ENCODE measurements around the gene ZNF433. TPM values are rescaled to one million over a fixed set of nuclear protein-coding genes. Genes with fewer than 3 reads are reported as not detected.
A peak's percentile ranks its signal among the peaks of the same experiment; 100 is the strongest.

The ZNF433 gene
- polyA plus RNA-seq, 1 of the 3 experiments (the other 2 are of a cell fraction): 1.9 TPM

DNA sequence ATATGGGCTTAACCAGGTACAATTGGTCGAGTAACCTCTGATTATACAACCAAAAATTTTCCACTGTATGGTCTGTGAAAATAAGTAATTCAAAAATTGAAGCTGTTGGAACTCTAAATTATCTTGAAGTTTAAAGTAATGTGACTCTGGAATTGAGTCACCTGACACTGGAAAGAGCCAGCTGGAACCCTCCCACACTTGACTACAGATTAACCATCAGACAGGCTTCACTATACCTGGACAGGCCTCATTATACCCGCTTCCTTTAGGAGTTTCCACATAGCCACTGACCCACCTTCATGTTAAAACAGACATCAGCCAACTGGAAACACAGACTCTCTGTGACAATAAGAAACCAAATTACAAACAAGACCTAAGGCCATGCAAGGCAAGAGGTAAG, 1.3 kb downstream of the ZNF433 start:
- no peaks in the 10 kb centered on the region for H3K9me3 ChIP-seq
- no peak overlapping the region for H3K9ac ChIP-seq
- POLR2A ChIA-PET: interaction anchor here (1.9 to 2.3 kb wide), 2 partner anchors 18 to 106 kb away, joined by 8 to 23 read pairs; partner anchors contain the start of genes ZNF20 and ZNF878
- no peak overlapping the region for H2AFZ ChIP-seq (ENCODE audit: low read depth)
- H3K27ac ChIP-seq (ENCODE audit: low read depth in 2 of 2, low read length in 1 of 2): no peak overlapping the region
- peaks cover 0 to 3% of the 10 kb centered on the region in 2 experiments; a peak in 1 of 4 replicates for H3K4me1 ChIP-seq (ENCODE audit: control insufficient read depth in 1 of 2, insufficient read depth in 2 of 2, low read depth in 1 of 2, low read length in 1 of 2)
- no peaks in the 10 kb centered on the region for H3F3A ChIP-seq (replicated peaks; ENCODE audit: insufficient read depth)
- TF ChIP-seq, protein P1, sequence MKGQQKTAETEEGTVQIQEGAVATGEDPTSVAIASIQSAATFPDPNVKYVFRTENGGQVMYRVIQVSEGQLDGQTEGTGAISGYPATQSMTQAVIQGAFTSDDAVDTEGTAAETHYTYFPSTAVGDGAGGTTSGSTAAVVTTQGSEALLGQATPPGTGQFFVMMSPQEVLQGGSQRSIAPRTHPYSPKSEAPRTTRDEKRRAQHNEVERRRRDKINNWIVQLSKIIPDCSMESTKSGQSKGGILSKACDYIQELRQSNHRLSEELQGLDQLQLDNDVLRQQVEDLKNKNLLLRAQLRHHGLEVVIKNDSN (IDR thresholded peaks at IDR 0.05; ENCODE audit: borderline replicate concordance, low read depth): 0 out of 2 replicates have a peak, but pooled peaks have one; percentile 18
- no peak for TF ChIP-seq FOXM1 (IDR thresholded peaks at IDR 0.05; ENCODE audit: low read depth)
- H4K20me1 ChIP-seq (ENCODE audit: insufficient read depth): no peaks in the 10 kb centered on the region
- no peaks in the 10 kb centered on the region for H3K27me3 ChIP-seq (ENCODE audit: insufficient read depth)
- peak overlapping the region; percentile 70 for H3K4me2 ChIP-seq
- H3K36me3 ChIP-seq (replicated peaks in 1 of 2; ENCODE audit: control insufficient read depth in 1 of 2, insufficient read depth in 2 of 2, low read length in 1 of 2): peaks cover 0 to 7% of the 10 kb centered on the region in 2 experiments
- DNase-seq: no peak
- CTCF ChIA-PET: interaction anchor here (0.9 to 3.5 kb wide), 6 partner anchors 9 to 237 kb away, joined by 4 to 19 read pairs (median 6); partner anchors contain the start of gene ZNF20
- 70% methylated on average over 2 of the region's 2 CpGs for WGBS (ENCODE audit: low lambda C conversion rate)
- H3K9me2 ChIP-seq: no peaks in the 10 kb centered on the region
- H3K79me2 ChIP-seq (ENCODE audit: insufficient read depth): peaks cover 20% of the 10 kb centered on the region; the same call in 1 of the 2 replicates
- H3K4me3 ChIP-seq (ENCODE audit: low read depth in 2 of 2, low read length in 1 of 2): peak overlapping the region; percentile 62 to 86; a peak in 2 of 4 replicates

DNA sequence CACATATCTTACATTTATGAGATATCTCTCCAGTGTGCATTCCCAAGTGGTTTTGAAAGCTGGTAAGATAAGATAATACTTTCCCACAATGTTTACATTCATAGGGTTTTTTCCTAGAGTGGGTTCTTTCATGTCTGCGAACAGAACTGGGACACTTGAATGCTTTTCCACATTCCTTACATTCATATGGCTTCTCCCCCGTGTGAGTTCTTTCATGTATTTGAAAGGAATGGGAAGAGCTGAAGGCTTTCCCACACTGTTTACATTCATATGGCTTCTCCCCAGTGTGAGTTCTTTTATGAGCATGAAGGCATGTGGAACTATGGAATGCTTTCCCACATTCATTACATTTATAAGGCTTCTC, 19.7 kb downstream of the ZNF433 start:
- H4K20me1 ChIP-seq (ENCODE audit: insufficient read depth): no peaks in the 10 kb centered on the region
- H3K4me2 ChIP-seq: no peak overlapping the region
- H3F3A ChIP-seq (replicated peaks; ENCODE audit: insufficient read depth): no peaks in the 10 kb centered on the region
- WGBS (ENCODE audit: low lambda C conversion rate): 50% methylated on average over 2 of the region's 2 CpGs
- H3K36me3 ChIP-seq (replicated peaks in 1 of 2; ENCODE audit: control insufficient read depth in 1 of 2, insufficient read depth in 2 of 2, low read length in 1 of 2): peaks cover 27 to 72% of the 10 kb centered on the region in 2 experiments
- CTCF ChIA-PET: no interaction called here
- POLR2A ChIA-PET: no interaction called here
- DNase-seq: no peak
- H3K27ac ChIP-seq (ENCODE audit: low read depth in 2 of 2, low read length in 1 of 2): no peak overlapping the region
- H3K9me3 ChIP-seq: peaks cover 58% of the 10 kb centered on the region
- no peaks in the 10 kb centered on the region for H3K79me2 ChIP-seq (ENCODE audit: insufficient read depth)
- TF ChIP-seq NRF1 (IDR thresholded peaks at IDR 0.05; ENCODE audit: low read depth, low read length): no peak
- TF ChIP-seq YY1 (IDR thresholded peaks at IDR 0.05; ENCODE audit: low read depth): no peak
- no peak for TF ChIP-seq EZH2phosphoT487 (IDR thresholded peaks at IDR 0.05; ENCODE audit: borderline replicate concordance, low read depth)
- TF ChIP-seq RCOR1 (IDR thresholded peaks at IDR 0.05; ENCODE audit: low read length): no peak
- no peak for TF ChIP-seq FOXM1 (IDR thresholded peaks at IDR 0.05; ENCODE audit: low read depth)
- TF ChIP-seq SIN3A (IDR thresholded peaks at IDR 0.05; ENCODE audit: borderline replicate concordance, low read depth, low read length): no peak
- TF ChIP-seq, protein P2, sequence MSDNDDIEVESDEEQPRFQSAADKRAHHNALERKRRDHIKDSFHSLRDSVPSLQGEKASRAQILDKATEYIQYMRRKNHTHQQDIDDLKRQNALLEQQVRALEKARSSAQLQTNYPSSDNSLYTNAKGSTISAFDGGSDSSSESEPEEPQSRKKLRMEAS (IDR thresholded peaks at IDR 0.05; ENCODE audit: low read depth): no peak
- TF ChIP-seq FOSL2 (IDR thresholded peaks at IDR 0.05; ENCODE audit: borderline replicate concordance, low read depth): no peak
- no peak for TF ChIP-seq RFX5 (IDR thresholded peaks at IDR 0.05; ENCODE audit: low read length)
- no peak for TF ChIP-seq NFIC (IDR thresholded peaks at IDR 0.05; ENCODE audit: borderline replicate concordance)
- no peak for TF ChIP-seq CHD2 (IDR thresholded peaks at IDR 0.05; ENCODE audit: low read length, partially characterized antibody)
- no peak for TF ChIP-seq POLR2AphosphoS5 (IDR thresholded peaks at IDR 0.05; ENCODE audit: low read depth, low read length)
- TF ChIP-seq, protein P1 (IDR thresholded peaks at IDR 0.05; ENCODE audit: borderline replicate concordance, low read depth): no peak
- TF ChIP-seq RAD21 (IDR thresholded peaks at IDR 0.05; ENCODE audit: low read length): no peak
- H3K9me2 ChIP-seq: no peaks in the 10 kb centered on the region
- H3K27me3 ChIP-seq (ENCODE audit: insufficient read depth): no peaks in the 10 kb centered on the region
- no peak overlapping the region for H3K9ac ChIP-seq
- H2AFZ ChIP-seq (ENCODE audit: low read depth): no peak overlapping the region
- no peak overlapping the region for H3K4me3 ChIP-seq (ENCODE audit: low read depth in 2 of 2, low read length in 1 of 2)
- H3K4me1 ChIP-seq (ENCODE audit: control insufficient read depth in 1 of 2, insufficient read depth in 2 of 2, low read depth in 1 of 2, low read length in 1 of 2): no peaks in the 10 kb centered on the region

All from SK-N-SH (cell line).